WTC11 (cell line): Measurements from ENCODE around the gene ADAM11. TPM values are rescaled to one million over a fixed set of nuclear protein-coding genes. Genes with fewer than 3 reads are reported as not detected.
A peak's percentile ranks its signal among the peaks of the same experiment; 100 is the strongest.

Source experiments
- ATAC-seq: fragments of 200-7000 bp; cut with Tn5 transposase; 2 replicates; pipeline ENCODE4 v1.10.0; 2021; ENCODE audit warnings: mild to moderate bottlenecking, moderate library complexity
- CTCF ChIA-PET: fragments of 300-600 bp; sonication (Branson Sonifier 250); formaldehyde crosslinking; loops from one replicate; lab custom pipeline; 2021; ENCODE audit warnings: antibody characterized with exemption; lab: Charles Lee
- POLR2A ChIA-PET: fragments of 350-600 bp; sonication (Branson Sonifier 250); formaldehyde crosslinking; loops from one replicate; lab custom pipeline; 2021; ENCODE audit warnings: antibody characterized with exemption; lab: Charles Lee
- DNase-seq: peaks from one replicate; pipeline ENCODE4 v3.0.0; 2021; ENCODE audit warnings: low spot score
- H3K27ac Mint-ChIP-seq: 2 replicates; pipeline ENCODE4 v1.8.0; 2021; ENCODE audit warnings: mixed read lengths
- H3K27me3 Mint-ChIP-seq: 2 replicates; pipeline ENCODE4 v1.8.0; 2021; ENCODE audit warnings: low read depth, mild to moderate bottlenecking, moderate library complexity, mixed read lengths
- H3K36me3 Mint-ChIP-seq: 2 replicates; pipeline ENCODE4 v1.8.0; 2021; ENCODE audit warnings: mixed read lengths
- H3K4me1 Mint-ChIP-seq: 2 replicates; pipeline ENCODE4 v1.8.0; 2022; ENCODE audit warnings: mixed read lengths
- H3K4me3 Mint-ChIP-seq: 2 replicates; pipeline ENCODE4 v1.8.0; 2021; ENCODE audit warnings: mild to moderate bottlenecking, moderate library complexity, mixed read lengths
- H3K9me3 Mint-ChIP-seq: 2 replicates; pipeline ENCODE4 v1.8.0; 2021; ENCODE audit warnings: mixed read lengths
- ATF1 ChIP-seq: sonication (generic); formaldehyde crosslinking; IDR thresholded peaks from 2 replicates; pipeline ENCODE4 v1.8.1; 2023; ENCODE audit warnings: mild to moderate bottlenecking, moderate library complexity, missing genetic modification reagents
- CREB1 ChIP-seq: sonication (generic); formaldehyde crosslinking; IDR thresholded peaks from 2 replicates; pipeline ENCODE4 v1.8.0; 2023; ENCODE audit warnings: mild to moderate bottlenecking, missing genetic modification reagents
- ETV6 ChIP-seq: sonication (generic); formaldehyde crosslinking; IDR thresholded peaks from 2 replicates; pipeline ENCODE4 v1.8.1; 2022; ENCODE audit warnings: mild to moderate bottlenecking, missing genetic modification reagents
- FOXP1 ChIP-seq: sonication (generic); formaldehyde crosslinking; IDR thresholded peaks from 2 replicates; pipeline ENCODE4 v1.8.0; 2022; ENCODE audit warnings: missing genetic modification reagents, mild to moderate bottlenecking, moderate library complexity, borderline replicate concordance
- FOXP4 ChIP-seq: sonication (generic); formaldehyde crosslinking; IDR thresholded peaks from 2 replicates; pipeline ENCODE4 v1.8.0; 2022; ENCODE audit warnings: mild to moderate bottlenecking, missing genetic modification reagents
- GABPB1 ChIP-seq: sonication (generic); formaldehyde crosslinking; IDR thresholded peaks from 2 replicates; pipeline ENCODE4 v1.8.1; 2023; ENCODE audit warnings: mild to moderate bottlenecking, missing genetic modification reagents
- GRHL2 ChIP-seq: fragments of 250-450 bp; sonication (Bioruptor Pico); IDR thresholded peaks from 2 replicates; pipeline ENCODE4 v1.8.0; 2022; ENCODE audit warnings: mild to moderate bottlenecking, moderate library complexity; ENCODE audit not compliant: insufficient replicate concordance, severe bottlenecking
- NR1H2 ChIP-seq: sonication (generic); formaldehyde crosslinking; IDR thresholded peaks from 2 replicates; pipeline ENCODE4 v1.9.0; 2021; ENCODE audit warnings: mild to moderate bottlenecking, moderate library complexity, missing genetic modification reagents
- PRDM15 ChIP-seq: sonication (generic); formaldehyde crosslinking; IDR thresholded peaks from 2 replicates; pipeline ENCODE4 v1.8.0; 2022; ENCODE audit warnings: missing genetic modification reagents
- TEAD4 ChIP-seq: sonication (generic); formaldehyde crosslinking; IDR thresholded peaks from 2 replicates; pipeline ENCODE4 v1.8.0; 2022; ENCODE audit warnings: mild to moderate bottlenecking, missing genetic modification reagents
- ZNF121 ChIP-seq: sonication (generic); formaldehyde crosslinking; IDR thresholded peaks from 2 replicates; pipeline ENCODE4 v1.8.0; 2023; ENCODE audit warnings: missing genetic modification reagents
- ZNF263 ChIP-seq: sonication (generic); formaldehyde crosslinking; IDR thresholded peaks from 2 replicates; pipeline ENCODE4 v1.8.1; 2022; ENCODE audit warnings: low read depth, mild to moderate bottlenecking, moderate library complexity, missing genetic modification reagents
- ZNF423 ChIP-seq: fragments of 250-450 bp; sonication (Bioruptor Pico); IDR thresholded peaks from 2 replicates; pipeline ENCODE4 v2.1.2; 2022; ENCODE audit warnings: mild to moderate bottlenecking, moderate library complexity
- total RNA-seq: library from RNA; stranded (reverse); gene quantifications from 3 replicates; pipeline ENCODE4 v1.2.3, GENCODE V29; 2021
- TF ChIP-seq, protein P1 (sequence below): sonication (generic); formaldehyde crosslinking; conservative IDR thresholded peaks from 2 replicates; pipeline ENCODE4 v1.8.1; 2022; ENCODE audit warnings: mild to moderate bottlenecking, missing genetic modification reagents
- TF ChIP-seq, protein P2 (sequence below): sonication (generic); formaldehyde crosslinking; IDR thresholded peaks from 2 replicates; pipeline ENCODE4 v1.8.0; 2023; ENCODE audit warnings: missing genetic modification reagents
- TF ChIP-seq, protein P3 (sequence below): fragments of 250-450 bp; sonication (Bioruptor Pico); IDR thresholded peaks from 2 replicates; pipeline ENCODE4 v1.8.0; 2021; ENCODE audit warnings: mild to moderate bottlenecking

ADAM11 gene
- total RNA-seq, 1 experiment from 2014 or later: 3.0 TPM

DNA sequence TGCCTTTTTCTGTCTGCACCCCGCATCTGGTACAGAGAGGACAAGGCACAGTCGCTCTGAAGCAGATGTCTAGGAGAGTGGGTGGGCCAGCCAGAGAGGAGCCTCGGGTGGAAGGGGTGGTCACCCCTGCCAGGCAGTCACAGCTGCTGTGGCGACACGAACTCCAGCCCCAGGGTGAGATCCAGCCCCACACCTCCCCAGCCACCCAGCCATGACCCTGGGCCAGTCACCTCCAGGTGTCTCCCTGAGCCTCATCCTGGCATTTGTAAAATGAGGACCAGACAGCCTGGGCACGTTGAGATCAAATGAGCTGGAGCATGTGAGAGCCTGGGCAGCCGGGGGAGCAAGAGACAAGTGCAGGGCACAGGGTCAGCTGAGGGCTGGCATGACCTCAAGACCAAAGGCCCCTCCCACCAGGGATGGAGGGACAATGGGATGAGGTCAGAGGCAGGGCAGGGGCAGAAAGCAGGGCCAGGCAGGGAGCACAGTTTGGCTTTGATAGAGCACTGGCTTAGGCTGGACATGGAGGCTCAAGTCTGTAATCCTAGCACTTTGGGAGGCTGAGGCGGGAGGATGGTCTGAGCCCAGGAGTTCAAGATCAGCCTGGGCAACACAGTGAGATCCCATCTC is 7.7 kb downstream of the ADAM11 start:
- H3K4me1 Mint-ChIP-seq: peaks cover 11% of the 10 kb centered on the region
- DNase-seq (no peak), ATAC-seq (peak; percentile 19)
- H3K4me3 Mint-ChIP-seq: no peak overlapping the region
- H3K27me3 Mint-ChIP-seq: peaks cover 23% of the 10 kb centered on the region
- POLR2A ChIA-PET: interaction anchor here (0.5 kb wide), 1 partner anchor 12 kb away, joined by 3 read pairs; no protein-coding TSS in a partner anchor
- no peaks in the 10 kb centered on the region for H3K9me3 Mint-ChIP-seq
- H3K36me3 Mint-ChIP-seq: no peaks in the 10 kb centered on the region
- CTCF ChIA-PET: interaction anchor here (1.5 to 1.8 kb wide), 2 partner anchors 100 to 112 kb away, joined by 4 to 6 read pairs; no protein-coding TSS in a partner anchor
- peak; percentile 94 for TF ChIP-seq ZNF121 (CRISPR knock-in tag)
- TF ChIP-seq, protein P1, sequence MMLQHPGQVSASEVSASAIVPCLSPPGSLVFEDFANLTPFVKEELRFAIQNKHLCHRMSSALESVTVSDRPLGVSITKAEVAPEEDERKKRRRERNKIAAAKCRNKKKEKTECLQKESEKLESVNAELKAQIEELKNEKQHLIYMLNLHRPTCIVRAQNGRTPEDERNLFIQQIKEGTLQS: no peak
- no peak overlapping the region for H3K27ac Mint-ChIP-seq

DNA sequence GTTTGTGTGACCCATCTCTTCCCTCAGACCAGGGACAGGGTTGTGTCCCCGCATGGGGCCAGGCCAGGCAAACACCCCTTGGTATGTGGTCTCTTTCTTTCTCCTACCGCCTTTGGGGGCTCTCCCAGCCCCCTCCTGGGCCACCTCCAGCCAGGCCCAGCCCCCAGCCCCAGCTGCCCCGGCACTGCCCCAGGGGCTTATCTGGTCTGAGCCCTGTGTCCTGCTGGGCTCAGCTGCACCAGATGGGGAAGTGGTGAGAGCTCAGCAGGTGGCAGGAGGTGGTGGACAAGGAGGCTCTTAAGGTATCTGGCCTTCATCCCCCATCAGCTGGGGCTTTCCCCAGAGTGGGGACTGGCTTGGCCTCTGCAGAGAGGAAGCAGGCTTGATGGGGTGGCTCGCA is 8.7 kb downstream of the ADAM11 start:
- ATAC-seq (no peak), DNase-seq (no peak)
- POLR2A ChIA-PET: interaction anchor here (0.5 kb wide), 1 partner anchor 100 kb away, joined by 9 read pairs; no protein-coding TSS in a partner anchor
- H3K36me3 Mint-ChIP-seq: no peaks in the 10 kb centered on the region
- no peaks in the 10 kb centered on the region for H3K9me3 Mint-ChIP-seq
- CTCF ChIA-PET: interaction anchor here (1.8 kb wide), 1 partner anchor 111 kb away, joined by 6 read pairs; no protein-coding TSS in a partner anchor
- peaks cover 13% of the 10 kb centered on the region for H3K27me3 Mint-ChIP-seq
- no peak overlapping the region for H3K4me3 Mint-ChIP-seq
- peak; percentile 98 for TF ChIP-seq ZNF423 (CRISPR knock-in tag)
- TF ChIP-seq, protein P2, sequence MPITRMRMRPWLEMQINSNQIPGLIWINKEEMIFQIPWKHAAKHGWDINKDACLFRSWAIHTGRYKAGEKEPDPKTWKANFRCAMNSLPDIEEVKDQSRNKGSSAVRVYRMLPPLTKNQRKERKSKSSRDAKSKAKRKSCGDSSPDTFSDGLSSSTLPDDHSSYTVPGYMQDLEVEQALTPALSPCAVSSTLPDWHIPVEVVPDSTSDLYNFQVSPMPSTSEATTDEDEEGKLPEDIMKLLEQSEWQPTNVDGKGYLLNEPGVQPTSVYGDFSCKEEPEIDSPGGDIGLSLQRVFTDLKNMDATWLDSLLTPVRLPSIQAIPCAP: no peak
- no peak overlapping the region for H3K27ac Mint-ChIP-seq
- H3K4me1 Mint-ChIP-seq: peaks cover 11% of the 10 kb centered on the region

- ATAC-seq: no peak
- CTCF ChIA-PET: interaction anchor here (3.1 kb wide), 1 partner anchor 11 kb away, joined by 11 read pairs; no protein-coding TSS in a partner anchor
- no peak overlapping the region for H3K27ac Mint-ChIP-seq
Measured at GRCh38 chr17:44768505-44769142, 9.8 kb downstream of the ADAM11 start.

GRCh38 chr17:44769230-44769629 is 10.4 kb downstream of the ADAM11 start:
- ATAC-seq (no peak), DNase-seq (no peak)
- peaks cover 14% of the 10 kb centered on the region for H3K4me1 Mint-ChIP-seq
- CTCF ChIA-PET: interaction anchor here (3.1 kb wide), 1 partner anchor 11 kb away, joined by 11 read pairs; no protein-coding TSS in a partner anchor
- POLR2A ChIA-PET: interaction anchor here (1.2 kb wide), 1 partner anchor 60 kb away, joined by 4 read pairs; no protein-coding TSS in a partner anchor
- H3K27ac Mint-ChIP-seq: no peak overlapping the region
- H3K36me3 Mint-ChIP-seq: no peaks in the 10 kb centered on the region
- H3K4me3 Mint-ChIP-seq: no peak overlapping the region
- H3K27me3 Mint-ChIP-seq: 0 out of 2 replicates have a peak, but pooled peaks cover 3% of the 10 kb centered on the region
- no peaks in the 10 kb centered on the region for H3K9me3 Mint-ChIP-seq
- TF ChIP-seq ETV6: no peak
- no peak for TF ChIP-seq ZNF263 (CRISPR knock-in tag)
- TF ChIP-seq ATF1 (CRISPR knock-in tag): no peak
- TF ChIP-seq TEAD4 (CRISPR knock-in tag): no peak
- TF ChIP-seq FOXP1 (CRISPR knock-in tag): no peak
- TF ChIP-seq PRDM15 (CRISPR knock-in tag): no peak
- TF ChIP-seq, protein P3, sequence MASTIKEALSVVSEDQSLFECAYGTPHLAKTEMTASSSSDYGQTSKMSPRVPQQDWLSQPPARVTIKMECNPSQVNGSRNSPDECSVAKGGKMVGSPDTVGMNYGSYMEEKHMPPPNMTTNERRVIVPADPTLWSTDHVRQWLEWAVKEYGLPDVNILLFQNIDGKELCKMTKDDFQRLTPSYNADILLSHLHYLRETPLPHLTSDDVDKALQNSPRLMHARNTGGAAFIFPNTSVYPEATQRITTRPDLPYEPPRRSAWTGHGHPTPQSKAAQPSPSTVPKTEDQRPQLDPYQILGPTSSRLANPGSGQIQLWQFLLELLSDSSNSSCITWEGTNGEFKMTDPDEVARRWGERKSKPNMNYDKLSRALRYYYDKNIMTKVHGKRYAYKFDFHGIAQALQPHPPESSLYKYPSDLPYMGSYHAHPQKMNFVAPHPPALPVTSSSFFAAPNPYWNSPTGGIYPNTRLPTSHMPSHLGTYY (CRISPR knock-in tag): no peak
- TF ChIP-seq GRHL2 (CRISPR knock-in tag): no peak

More at GRCh38 chr17:44768505-44769142, 9.8 kb downstream of the ADAM11 start:
- H3K27me3 Mint-ChIP-seq: peaks cover 3% of the 10 kb centered on the region; the same call in 1 of the 2 replicates
- no peak for DNase-seq
- H3K4me1 Mint-ChIP-seq: peaks cover 11% of the 10 kb centered on the region
- no peaks in the 10 kb centered on the region for H3K9me3 Mint-ChIP-seq
- no peak for TF ChIP-seq CREB1 (CRISPR knock-in tag)
- no peak for TF ChIP-seq NR1H2
- TF ChIP-seq FOXP4 (CRISPR knock-in tag): no peak
- TF ChIP-seq GABPB1: no peak
- no peaks in the 10 kb centered on the region for H3K36me3 Mint-ChIP-seq
- POLR2A ChIA-PET: interaction anchor here (1.2 kb wide), 1 partner anchor 60 kb away, joined by 4 read pairs; no protein-coding TSS in a partner anchor
- H3K4me3 Mint-ChIP-seq: no peak overlapping the region
